Measurements from ENCODE around the gene EPN2. TPM values are rescaled to one million over a fixed set of nuclear protein-coding genes. Genes with fewer than 3 reads are reported as not detected.
A peak's percentile ranks its signal among the peaks of the same experiment; 100 is the strongest.

EPN2 gene
- total RNA-seq, 2 donors from 2014 or later, result 6.0 to 7.2 TPM

DNA sequence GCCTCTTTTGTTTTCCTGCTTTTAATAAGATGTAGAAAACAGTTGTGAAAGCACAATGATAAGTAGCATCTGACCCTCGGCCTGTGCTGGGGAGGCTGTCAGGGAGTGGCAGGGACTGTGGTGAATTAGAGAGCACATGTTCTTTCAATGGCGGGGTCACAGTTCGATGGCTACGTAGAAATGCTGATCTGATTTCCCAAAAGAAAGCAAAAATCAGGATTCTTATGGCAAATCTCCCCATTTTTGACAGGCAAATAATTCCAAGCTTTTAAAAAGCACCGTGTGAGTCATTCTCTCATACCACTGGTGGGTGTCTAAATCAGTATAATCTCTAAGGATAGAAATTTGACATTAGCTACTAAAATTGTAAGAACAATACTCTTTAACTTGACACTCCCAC, 137.0 kb downstream of the EPN2 start:
- H3K4me3 Mint-ChIP-seq, result no peak overlapping the region
- no peaks in the 10 kb centered on the region for H3K9me3 ChIP-seq (ENCODE audit: control insufficient read depth, low read length, poor library complexity, severe bottlenecking)
- ATAC-seq (no peak), DNase-seq (no peak)
- H3K36me3 Mint-ChIP-seq (ENCODE audit: low read depth), result peaks cover 2% of the 10 kb centered on the region
- H3K4me1 Mint-ChIP-seq, result peaks cover 40% of the 10 kb centered on the region
- no peaks in the 10 kb centered on the region for H3K27me3 Mint-ChIP-seq
- H3K27ac Mint-ChIP-seq, result no peak overlapping the region

DNA sequence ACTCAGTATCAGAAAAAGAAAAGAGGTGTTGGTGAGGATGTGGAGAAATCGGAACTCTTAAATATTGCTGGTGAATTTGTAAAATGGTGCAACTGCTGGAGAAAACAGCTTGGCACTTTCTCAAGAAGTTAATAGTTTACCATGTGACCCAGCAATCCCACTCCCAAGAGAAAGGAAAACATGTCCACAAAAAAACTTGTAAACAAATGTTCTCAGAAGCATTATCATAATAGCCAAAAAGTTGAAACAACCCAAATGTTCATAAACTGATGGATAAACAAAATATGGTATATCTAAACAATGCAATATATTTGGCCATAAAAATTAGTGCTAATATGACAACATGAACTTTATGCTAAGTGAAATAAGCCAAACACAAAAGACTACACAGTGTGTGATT, 138.6 kb downstream of the EPN2 start:
- Mint-ChIP-seq H3K27me3 (no peaks in the 10 kb centered on the region), H3K4me1 (peaks cover 30% of the 10 kb centered on the region), H3K4me3 (peak overlapping the region; percentile 43), H3K27ac (no peak overlapping the region), H3K36me3 (ENCODE audit: low read depth) (peaks cover 5% of the 10 kb centered on the region)
- no peak for DNase-seq
- no peaks in the 10 kb centered on the region for H3K9me3 ChIP-seq (ENCODE audit: control insufficient read depth, low read length, poor library complexity, severe bottlenecking)
- ATAC-seq, result no peak

DNA sequence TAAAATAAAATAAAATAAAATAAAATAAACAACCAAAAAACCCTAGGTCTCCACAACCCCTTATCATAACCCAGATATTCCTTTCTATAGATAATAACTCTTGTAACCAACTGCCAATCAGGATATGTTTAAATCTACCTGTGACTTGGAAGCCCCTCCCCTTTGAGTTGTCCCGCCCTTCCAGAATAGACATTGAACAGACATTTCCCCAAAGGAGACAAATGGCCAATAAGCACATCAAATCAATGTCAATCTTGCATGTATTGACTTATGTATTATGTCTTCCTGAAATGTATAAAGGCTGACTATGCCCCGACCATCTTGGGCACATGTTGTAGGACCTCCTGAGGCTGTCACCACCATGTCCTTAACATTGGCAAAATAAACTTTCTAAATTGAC, 139.6 kb downstream of the EPN2 start:
- H3K4me3 Mint-ChIP-seq, result peak overlapping the region; percentile 99
- H3K27ac Mint-ChIP-seq, result peak overlapping the region; percentile 97
- H3K9me3 ChIP-seq (ENCODE audit: control insufficient read depth, low read length, poor library complexity, severe bottlenecking), result no peaks in the 10 kb centered on the region
- H3K36me3 Mint-ChIP-seq (ENCODE audit: low read depth), result peaks cover 5% of the 10 kb centered on the region
- peaks cover 23% of the 10 kb centered on the region for H3K4me1 Mint-ChIP-seq
- no peaks in the 10 kb centered on the region for H3K27me3 Mint-ChIP-seq
- ATAC-seq (no peak), DNase-seq (no peak)

DNA sequence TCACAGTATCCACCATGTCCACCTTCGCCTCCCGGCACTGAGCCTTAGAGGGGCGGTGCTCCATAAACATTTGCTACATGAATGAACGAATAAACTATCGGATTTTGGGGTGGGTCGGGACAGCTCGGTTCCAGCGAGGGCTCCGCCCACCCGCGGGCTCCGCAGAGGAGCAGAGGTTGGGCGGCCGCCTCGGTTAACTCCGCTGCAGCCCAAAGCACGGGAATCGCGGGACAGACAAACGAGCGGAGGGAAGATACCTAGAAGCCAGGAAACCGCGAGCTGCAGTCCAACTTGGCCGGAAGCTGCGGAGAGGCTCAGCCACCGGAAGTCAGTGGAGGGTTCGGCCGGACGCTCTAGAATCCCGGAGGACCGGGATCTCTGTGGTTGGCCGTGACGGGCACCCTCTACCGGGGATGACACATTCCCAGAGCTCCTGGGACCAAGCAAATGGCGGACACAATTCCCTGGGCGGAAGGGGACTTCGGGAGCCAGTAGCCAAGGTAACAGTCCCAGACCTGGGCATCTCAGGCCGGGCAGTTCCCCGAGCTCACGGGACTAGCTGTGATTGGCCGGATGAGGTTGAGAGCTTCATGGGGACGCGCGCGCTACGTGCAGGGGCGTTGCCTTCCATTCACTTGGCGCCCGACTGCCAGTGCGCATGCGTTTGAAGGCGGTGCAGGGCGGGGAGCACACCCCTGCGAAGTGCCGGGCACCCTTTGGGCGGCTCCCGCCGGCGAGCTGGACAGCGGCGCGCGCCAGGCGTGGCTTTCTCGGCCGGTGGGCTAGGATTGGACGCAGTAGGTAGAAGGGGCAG, 140.6 kb downstream of the EPN2 start:
- Mint-ChIP-seq H3K27me3 (no peaks in the 10 kb centered on the region), H3K4me3 (peak overlapping the region; percentile 99), H3K36me3 (ENCODE audit: low read depth) (peaks cover 5% of the 10 kb centered on the region), H3K27ac (peak overlapping the region; percentile 97), H3K4me1 (peaks cover 17% of the 10 kb centered on the region)
- ATAC-seq (peak; percentile 89), DNase-seq (peak; percentile 85 to 91 (median 90))
- H3K9me3 ChIP-seq (ENCODE audit: control insufficient read depth, low read length, poor library complexity, severe bottlenecking), result no peaks in the 10 kb centered on the region

DNA sequence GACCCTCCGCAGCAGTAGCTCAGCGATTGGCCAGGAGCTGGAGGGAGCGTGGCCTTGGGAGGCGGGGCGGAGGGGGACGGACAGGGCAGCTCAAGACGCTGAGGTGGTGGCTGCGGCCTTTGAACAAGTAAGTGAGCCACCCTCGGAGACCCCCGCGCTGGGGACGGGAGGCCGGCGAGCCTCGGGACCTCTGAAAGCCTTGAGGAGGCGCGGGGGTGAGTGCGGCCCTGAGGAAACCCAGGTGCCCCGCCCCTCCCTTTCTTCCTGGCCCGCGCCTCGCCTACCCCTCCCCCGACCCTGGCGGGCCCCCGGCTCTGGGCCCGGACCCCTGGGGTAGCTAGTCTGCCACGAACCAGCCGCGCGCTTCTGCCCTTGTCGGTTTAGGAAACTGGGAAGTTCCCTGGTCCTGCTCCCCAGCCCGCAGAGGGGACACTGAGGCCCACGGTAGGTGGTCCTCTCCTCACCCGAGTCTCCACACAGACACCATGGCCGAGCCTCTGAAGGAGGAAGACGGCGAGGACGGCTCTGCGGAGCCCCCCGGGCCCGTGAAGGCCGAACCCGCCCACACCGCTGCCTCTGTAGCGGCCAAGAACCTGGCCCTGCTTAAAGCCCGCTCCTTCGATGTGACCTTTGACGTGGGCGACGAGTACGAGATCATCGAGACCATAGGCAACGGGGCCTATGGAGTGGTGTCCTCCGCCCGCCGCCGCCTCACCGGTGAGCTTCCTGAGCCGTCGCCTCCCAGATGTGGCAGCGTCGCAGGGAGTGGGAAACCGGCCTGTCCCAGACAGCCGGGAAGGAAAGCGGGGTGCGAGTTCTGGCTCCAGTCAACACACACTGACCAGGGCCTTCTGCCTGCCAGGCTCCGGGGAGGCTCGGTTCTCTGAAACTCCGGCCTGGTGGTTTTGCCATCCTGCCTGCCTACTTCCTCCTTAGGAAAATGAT, 141.5 kb downstream of the EPN2 start, which contains the start of gene MAPK7:
Gene MAPK7, plus strand, starts transcription at position 83 of the 945 bp plus-strand sequence. Its CDS starts 403 bp downstream, at position 486.
- peak within 1 kb of the TSS; percentile 97 for H3K27ac Mint-ChIP-seq
- peak within 1 kb of the TSS; percentile 99 for H3K4me3 Mint-ChIP-seq
- no peaks in the 10 kb centered on the region for H3K27me3 Mint-ChIP-seq
- DNase-seq (no peak), ATAC-seq (peak; percentile 6)
- peaks cover 5% of the 10 kb centered on the region for H3K36me3 Mint-ChIP-seq (ENCODE audit: low read depth)
- peaks cover 19% of the 10 kb centered on the region for H3K4me1 Mint-ChIP-seq
- no peaks in the 10 kb centered on the region for H3K9me3 ChIP-seq (ENCODE audit: control insufficient read depth, low read length, poor library complexity, severe bottlenecking)

DNA sequence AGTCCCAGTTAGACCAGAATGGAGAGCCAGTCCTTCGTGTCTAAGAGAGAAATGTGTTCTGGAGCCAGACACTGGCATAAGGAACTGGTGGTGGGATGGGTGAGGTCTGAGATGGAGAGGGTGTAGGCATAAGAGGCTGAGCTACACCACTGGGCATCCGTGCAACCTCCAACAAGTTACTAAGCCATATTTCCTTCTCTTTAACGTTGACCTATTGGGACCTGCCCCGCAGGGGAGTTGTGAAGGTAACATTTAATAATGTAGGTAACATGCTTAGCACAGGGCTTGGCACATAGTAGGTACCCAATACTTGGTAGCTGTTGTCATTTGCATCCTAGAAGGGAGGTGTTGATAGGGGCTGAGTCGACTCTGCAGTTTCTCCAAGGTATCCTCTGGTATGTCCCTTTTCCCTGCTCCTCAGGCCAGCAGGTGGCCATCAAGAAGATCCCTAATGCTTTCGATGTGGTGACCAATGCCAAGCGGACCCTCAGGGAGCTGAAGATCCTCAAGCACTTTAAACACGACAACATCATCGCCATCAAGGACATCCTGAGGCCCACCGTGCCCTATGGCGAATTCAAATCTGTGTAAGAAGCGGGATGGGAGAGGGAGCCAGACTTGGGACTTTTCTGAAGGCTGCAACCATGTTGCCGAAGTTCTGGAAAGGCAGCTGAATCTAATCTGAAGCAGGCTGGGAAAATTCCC, 142.3 kb downstream of the EPN2 start:
- H3K27ac Mint-ChIP-seq, result peak overlapping the region; percentile 97
- no peaks in the 10 kb centered on the region for H3K9me3 ChIP-seq (ENCODE audit: control insufficient read depth, low read length, poor library complexity, severe bottlenecking)
- H3K4me3 Mint-ChIP-seq, result peak overlapping the region; percentile 99
- no peak for DNase-seq
- no peak for ATAC-seq
- H3K4me1 Mint-ChIP-seq, result peaks cover 26% of the 10 kb centered on the region
- H3K36me3 Mint-ChIP-seq (ENCODE audit: low read depth), result peaks cover 7% of the 10 kb centered on the region
- no peaks in the 10 kb centered on the region for H3K27me3 Mint-ChIP-seq

DNA sequence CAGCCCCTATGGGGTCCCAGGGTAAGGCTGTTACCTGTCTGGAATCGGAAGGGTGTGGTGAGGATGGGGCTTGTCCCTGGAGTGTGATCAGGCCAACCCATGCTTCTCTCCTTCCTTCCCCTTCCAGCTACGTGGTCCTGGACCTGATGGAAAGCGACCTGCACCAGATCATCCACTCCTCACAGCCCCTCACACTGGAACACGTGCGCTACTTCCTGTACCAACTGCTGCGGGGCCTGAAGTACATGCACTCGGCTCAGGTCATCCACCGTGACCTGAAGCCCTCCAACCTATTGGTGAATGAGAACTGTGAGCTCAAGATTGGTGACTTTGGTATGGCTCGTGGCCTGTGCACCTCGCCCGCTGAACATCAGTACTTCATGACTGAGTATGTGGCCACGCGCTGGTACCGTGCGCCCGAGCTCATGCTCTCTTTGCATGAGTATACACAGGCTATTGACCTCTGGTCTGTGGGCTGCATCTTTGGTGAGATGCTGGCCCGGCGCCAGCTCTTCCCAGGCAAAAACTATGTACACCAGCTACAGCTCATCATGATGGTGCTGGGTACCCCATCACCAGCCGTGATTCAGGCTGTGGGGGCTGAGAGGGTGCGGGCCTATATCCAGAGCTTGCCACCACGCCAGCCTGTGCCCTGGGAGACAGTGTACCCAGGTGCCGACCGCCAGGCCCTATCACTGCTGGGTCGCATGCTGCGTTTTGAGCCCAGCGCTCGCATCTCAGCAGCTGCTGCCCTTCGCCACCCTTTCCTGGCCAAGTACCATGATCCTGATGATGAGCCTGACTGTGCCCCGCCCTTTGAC, 143.5 kb downstream of the EPN2 start:
- no peak for DNase-seq
- ATAC-seq, result no peak
- peaks cover 8% of the 10 kb centered on the region for H3K36me3 Mint-ChIP-seq (ENCODE audit: low read depth)

DNA sequence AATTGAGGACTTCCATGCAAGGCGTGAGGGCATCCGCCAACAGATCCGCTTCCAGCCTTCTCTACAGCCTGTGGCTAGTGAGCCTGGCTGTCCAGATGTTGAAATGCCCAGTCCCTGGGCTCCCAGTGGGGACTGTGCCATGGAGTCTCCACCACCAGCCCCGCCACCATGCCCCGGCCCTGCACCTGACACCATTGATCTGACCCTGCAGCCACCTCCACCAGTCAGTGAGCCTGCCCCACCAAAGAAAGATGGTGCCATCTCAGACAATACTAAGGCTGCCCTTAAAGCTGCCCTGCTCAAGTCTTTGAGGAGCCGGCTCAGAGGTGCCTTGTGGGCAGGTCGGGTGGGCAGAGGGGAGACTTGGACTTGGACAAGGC, 144.2 kb downstream of the EPN2 start:
- ATAC-seq, result no peak
- Mint-ChIP-seq H3K36me3 (ENCODE audit: low read depth) (peaks cover 8% of the 10 kb centered on the region), H3K27me3 (no peaks in the 10 kb centered on the region), H3K27ac (no peak overlapping the region), H3K4me3 (no peak overlapping the region), H3K4me1 (peaks cover 26% of the 10 kb centered on the region)
- no peaks in the 10 kb centered on the region for H3K9me3 ChIP-seq (ENCODE audit: control insufficient read depth, low read length, poor library complexity, severe bottlenecking)
- no peak for DNase-seq

More for the DNA sequence above, 143.5 kb downstream of the EPN2 start:
- H3K4me1 Mint-ChIP-seq, result peaks cover 26% of the 10 kb centered on the region
- no peak overlapping the region for H3K4me3 Mint-ChIP-seq
- no peaks in the 10 kb centered on the region for H3K27me3 Mint-ChIP-seq
- H3K27ac Mint-ChIP-seq, result no peak overlapping the region
- H3K9me3 ChIP-seq (ENCODE audit: control insufficient read depth, low read length, poor library complexity, severe bottlenecking), result no peaks in the 10 kb centered on the region

DNA sequence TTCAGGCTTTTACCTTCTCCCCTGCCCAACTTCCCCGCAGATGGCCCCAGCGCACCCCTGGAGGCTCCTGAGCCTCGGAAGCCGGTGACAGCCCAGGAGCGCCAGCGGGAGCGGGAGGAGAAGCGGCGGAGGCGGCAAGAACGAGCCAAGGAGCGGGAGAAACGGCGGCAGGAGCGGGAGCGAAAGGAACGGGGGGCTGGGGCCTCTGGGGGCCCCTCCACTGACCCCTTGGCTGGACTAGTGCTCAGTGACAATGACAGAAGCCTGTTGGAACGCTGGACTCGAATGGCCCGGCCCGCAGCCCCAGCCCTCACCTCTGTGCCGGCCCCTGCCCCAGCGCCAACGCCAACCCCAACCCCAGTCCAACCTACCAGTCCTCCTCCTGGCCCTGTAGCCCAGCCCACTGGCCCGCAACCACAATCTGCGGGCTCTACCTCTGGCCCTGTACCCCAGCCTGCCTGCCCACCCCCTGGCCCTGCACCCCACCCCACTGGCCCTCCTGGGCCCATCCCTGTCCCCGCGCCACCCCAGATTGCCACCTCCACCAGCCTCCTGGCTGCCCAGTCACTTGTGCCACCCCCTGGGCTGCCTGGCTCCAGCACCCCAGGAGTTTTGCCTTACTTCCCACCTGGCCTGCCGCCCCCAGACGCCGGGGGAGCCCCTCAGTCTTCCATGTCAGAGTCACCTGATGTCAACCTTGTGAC, 144.7 kb downstream of the EPN2 start:
- DNase-seq (no peak), ATAC-seq (no peak)
- H3K4me3 Mint-ChIP-seq, result no peak overlapping the region
- H3K9me3 ChIP-seq (ENCODE audit: control insufficient read depth, low read length, poor library complexity, severe bottlenecking), result no peaks in the 10 kb centered on the region
- H3K4me1 Mint-ChIP-seq, result peaks cover 25% of the 10 kb centered on the region
- no peaks in the 10 kb centered on the region for H3K27me3 Mint-ChIP-seq
- H3K36me3 Mint-ChIP-seq (ENCODE audit: low read depth), result peaks cover 8% of the 10 kb centered on the region
- H3K27ac Mint-ChIP-seq, result no peak overlapping the region

DNA sequence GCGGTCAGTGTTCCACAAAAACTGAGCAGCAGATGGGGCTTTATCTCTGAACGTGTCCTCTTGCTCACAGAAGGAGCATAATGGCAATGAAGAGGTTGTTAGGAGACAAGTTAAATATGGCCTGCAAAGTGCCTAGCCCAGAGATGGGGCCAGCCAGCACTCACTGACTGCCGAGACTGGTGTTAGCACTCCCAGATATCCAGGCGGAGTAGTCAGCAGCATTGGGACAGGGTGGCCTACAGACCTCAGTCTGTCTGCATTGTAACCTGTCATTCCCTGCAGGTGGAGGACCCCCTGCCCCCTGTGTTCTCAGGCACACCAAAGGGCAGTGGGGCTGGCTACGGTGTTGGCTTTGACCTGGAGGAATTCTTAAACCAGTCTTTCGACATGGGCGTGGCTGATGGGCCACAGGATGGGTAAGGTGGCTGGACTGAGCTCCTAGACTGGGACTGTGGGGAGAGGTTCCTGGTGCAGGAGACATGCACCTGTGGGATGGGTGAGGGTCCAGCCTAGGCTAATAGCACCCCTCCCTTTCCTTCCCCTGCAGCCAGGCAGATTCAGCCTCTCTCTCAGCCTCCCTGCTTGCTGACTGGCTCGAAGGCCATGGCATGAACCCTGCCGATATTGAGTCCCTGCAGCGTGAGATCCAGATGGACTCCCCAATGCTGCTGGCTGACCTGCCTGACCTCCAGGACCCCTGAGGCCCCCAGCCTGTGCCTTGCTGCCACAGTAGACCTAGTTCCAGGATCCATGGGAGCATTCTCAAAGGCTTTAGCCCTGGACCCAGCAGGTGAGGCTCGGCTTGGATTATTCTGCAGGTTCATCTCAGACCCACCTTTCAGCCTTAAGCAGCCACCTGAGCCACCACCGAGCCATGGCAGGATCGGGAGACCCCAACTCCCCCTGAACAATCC, 145.6 kb downstream of the EPN2 start:
- no peak for DNase-seq
- H3K36me3 Mint-ChIP-seq (ENCODE audit: low read depth), result peaks cover 6% of the 10 kb centered on the region
- no peak overlapping the region for H3K4me3 Mint-ChIP-seq
- H3K27me3 Mint-ChIP-seq, result no peaks in the 10 kb centered on the region
- peaks cover 19% of the 10 kb centered on the region for H3K4me1 Mint-ChIP-seq
- no peak overlapping the region for H3K27ac Mint-ChIP-seq
- ATAC-seq, result no peak
- H3K9me3 ChIP-seq (ENCODE audit: control insufficient read depth, low read length, poor library complexity, severe bottlenecking), result no peaks in the 10 kb centered on the region

All from T-helper 17 cell (primary cell).